Measurements from ENCODE around the gene PDE10A.

PDE10A gene

GRCh38 chr6:165458134-165458533 is 204.9 kb downstream of the PDE10A start:
- no peak for DNase-seq

GRCh38 chr6:165456286-165456685 is 206.8 kb downstream of the PDE10A start:
- no peak for DNase-seq

GRCh38 chr6:165455488-165455887 is 207.6 kb downstream of the PDE10A start:
- DNase-seq = no peak

- no peak for DNase-seq
These were observed 209.6 kb downstream of the PDE10A start for GRCh38 chr6:165453395-165453794.

GRCh38 chr6:165451838-165452237 is 211.2 kb downstream of the PDE10A start:
- no peak for DNase-seq

- DNase-seq = no peak
These were observed 214.8 kb downstream of the PDE10A start for GRCh38 chr6:165448210-165448609.

- DNase-seq = no peak
These were observed 215.9 kb downstream of the PDE10A start for GRCh38 chr6:165447141-165447540.

GRCh38 chr6:165446331-165446730 is 216.7 kb downstream of the PDE10A start:
- DNase-seq = no peak

GRCh38 chr6:165443462-165443861 is 219.6 kb downstream of the PDE10A start:
- no peak for DNase-seq

- DNase-seq = no peak
These were observed 221.9 kb downstream of the PDE10A start for GRCh38 chr6:165441181-165441580.

GRCh38 chr6:165439928-165440554 is 223.0 kb downstream of the PDE10A start:
- peak; percentile 5 for DNase-seq

- no peak for DNase-seq
These were observed 236.1 kb downstream of the PDE10A start for GRCh38 chr6:165426892-165427291.

GRCh38 chr6:165422192-165422591 is 240.8 kb downstream of the PDE10A start:
- no peak for DNase-seq

GRCh38 chr6:165417278-165417865 is 245.7 kb downstream of the PDE10A start:
- no peak for DNase-seq

GRCh38 chr6:165404697-165405096 is 258.3 kb downstream of the PDE10A start:
- DNase-seq = no peak

GRCh38 chr6:165404296-165404695 is 258.7 kb downstream of the PDE10A start:
- no peak for DNase-seq

- DNase-seq = no peak
These were observed 259.9 kb downstream of the PDE10A start for GRCh38 chr6:165403006-165403595.

- DNase-seq = no peak
These were observed 261.9 kb downstream of the PDE10A start for GRCh38 chr6:165401092-165401491.

GRCh38 chr6:165390475-165390874 is 272.6 kb downstream of the PDE10A start:
- no peak for DNase-seq

GRCh38 chr6:165389534-165389933 is 273.5 kb downstream of the PDE10A start:
- no peak for DNase-seq

GRCh38 chr6:165383323-165383722 is 279.7 kb downstream of the PDE10A start:
- no peak for DNase-seq

- DNase-seq = no peak
These were observed 286.9 kb downstream of the PDE10A start for GRCh38 chr6:165376100-165376499.

GRCh38 chr6:165365371-165365770 is 297.7 kb downstream of the PDE10A start:
- no peak for DNase-seq

GRCh38 chr6:165345700-165346099 is 317.3 kb downstream of the PDE10A start:
- no peak for DNase-seq

GRCh38 chr6:165340532-165340931 is 322.5 kb downstream of the PDE10A start:
- no peak for DNase-seq

Measured in NCI-H1694 (cell line).